ENCODE data around the gene ACCS.

GRCh38 chr11:44067266-44067665 is 1.2 kb downstream of the ACCS start:
- TF ChIP-seq CTCF (IDR thresholded peaks at IDR 0.05; ENCODE audit: extremely low read depth in 1 of 2, insufficient read depth in 1 of 2, low read depth in 1 of 2, low read length in 2 of 2), result no peak
- no peak for TF ChIP-seq POLR2A (IDR thresholded peaks at IDR 0.05; ENCODE audit: low read depth, low read length)
- TF ChIP-seq EZH2 (IDR thresholded peaks at IDR 0.05; ENCODE audit: borderline replicate concordance, low read depth, low read length, severe bottlenecking), result no peak
- no peak for TF ChIP-seq POLR2AphosphoS5 (IDR thresholded peaks at IDR 0.05; ENCODE audit: insufficient read depth, low read depth, low read length)
- no peak for TF ChIP-seq MAX (IDR thresholded peaks at IDR 0.05; ENCODE audit: insufficient read depth, insufficient read length)
